HG03378 (cell line): ENCODE measurements around the gene CYB5D1.
"Not testable (repeated sequence)": the region's sequence is repeated elsewhere in the genome, so short reads cannot be mapped to it uniquely, and the experiment has no call there.

Source experiments
- ATAC-seq: cut with Tn5 transposase; IDR thresholded peaks from one replicate; pipeline ENCODE4 v1.9.1; 2021; ENCODE audit warnings: mild to moderate bottlenecking, moderate library complexity; ENCODE audit not compliant: unreplicated experiment

Gene CYB5D1

GRCh38 chr17:7854851-7855659, 2.7 kb upstream of the CYB5D1 start, which contains the start of gene TMEM88:
Gene TMEM88 (plus strand): TSS chr17:7855066. CDS start chr17:7855075, 9 bp downstream.
- ATAC-seq, result no peak

DNA sequence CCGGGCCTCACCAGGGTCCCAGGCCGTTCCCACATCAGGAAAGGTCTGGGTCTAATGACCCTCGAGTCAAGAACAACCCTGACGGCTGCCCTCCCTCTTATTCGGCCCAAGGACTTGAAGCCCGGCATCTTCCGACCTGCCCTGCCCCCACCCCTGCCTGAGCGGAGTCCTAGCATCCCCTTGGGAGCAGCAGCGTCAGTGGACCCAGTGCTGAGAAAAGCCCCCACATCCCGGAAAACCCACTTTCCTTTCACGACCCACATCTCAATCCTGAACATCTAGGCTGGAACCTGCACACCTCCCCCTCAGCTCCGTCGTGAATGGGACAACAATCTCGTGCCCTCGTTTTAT, 2.2 kb upstream of the CYB5D1 start:
- ATAC-seq, result no peak

GRCh38 chr17:7856011-7856810, 1.6 kb upstream of the CYB5D1 start:
- ATAC-seq, result no peak

- peak; percentile 71 for ATAC-seq
Measured at GRCh38 chr17:7856811-7857712, 741 bp upstream of the CYB5D1 start, which contains the start of gene NAA38. Gene NAA38 (minus strand): TSS chr17:7857559. CDS start chr17:7857463, 96 bp downstream.

DNA sequence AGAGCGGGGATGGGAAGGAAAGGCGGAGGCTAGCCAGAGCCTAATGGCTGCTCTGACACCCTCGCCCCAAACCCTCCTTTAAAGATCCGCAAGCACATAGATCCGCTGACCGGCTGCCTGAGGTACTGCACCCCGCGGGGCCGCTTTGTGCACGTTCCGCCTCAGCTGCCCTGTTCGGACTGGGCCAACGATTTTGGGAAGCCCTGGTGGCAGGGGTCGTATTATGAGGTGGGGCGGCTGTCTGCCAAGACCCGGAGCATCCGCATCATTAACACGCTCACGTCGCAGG, 663 bp downstream of the CYB5D1 start:
- ATAC-seq, result no peak

GRCh38 chr17:7859028-7859427, 1.2 kb downstream of the CYB5D1 start:
- ATAC-seq, result no peak

GRCh38 chr17:7862692-7863437, 5.1 kb downstream of the CYB5D1 start:
- ATAC-seq, result no peak

GRCh38 chr17:7864384-7864783, 6.6 kb downstream of the CYB5D1 start:
- ATAC-seq, result not testable (repeated sequence)

DNA sequence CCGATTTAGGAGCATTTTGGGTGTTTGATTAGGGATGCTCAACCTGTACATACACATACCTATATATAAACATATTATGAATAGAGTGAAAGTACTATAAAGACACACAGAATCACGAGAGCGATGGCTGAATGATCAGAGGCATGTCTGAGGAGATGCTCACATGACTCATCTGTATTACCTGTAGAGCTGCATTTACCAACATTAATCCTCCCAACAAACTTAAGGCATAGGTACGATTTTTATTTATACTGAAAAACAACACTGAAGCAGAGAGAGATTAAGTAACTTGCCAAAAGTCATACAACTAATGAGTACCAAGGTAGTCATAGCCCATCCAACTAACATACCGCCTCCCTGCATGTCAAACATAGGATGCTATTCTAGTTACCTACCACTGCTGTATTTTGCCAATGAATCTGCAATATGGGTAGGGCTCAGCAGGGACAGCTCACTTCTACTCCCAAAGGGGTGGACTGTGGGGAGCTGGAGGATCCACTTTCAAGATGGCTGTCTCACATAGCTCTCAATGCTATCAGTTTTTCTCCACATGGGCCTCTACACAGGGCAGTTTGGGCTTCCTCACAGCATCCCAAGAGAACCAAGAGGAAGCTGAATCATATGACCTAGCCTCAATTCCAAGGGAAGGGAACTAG, 7.3 kb downstream of the CYB5D1 start:
- no peak for ATAC-seq

- ATAC-seq, result no peak
Measured at GRCh38 chr17:7867881-7868329, 10.1 kb downstream of the CYB5D1 start.

- ATAC-seq, result no peak
Measured at GRCh38 chr17:7873051-7873450, 15.2 kb downstream of the CYB5D1 start.

DNA sequence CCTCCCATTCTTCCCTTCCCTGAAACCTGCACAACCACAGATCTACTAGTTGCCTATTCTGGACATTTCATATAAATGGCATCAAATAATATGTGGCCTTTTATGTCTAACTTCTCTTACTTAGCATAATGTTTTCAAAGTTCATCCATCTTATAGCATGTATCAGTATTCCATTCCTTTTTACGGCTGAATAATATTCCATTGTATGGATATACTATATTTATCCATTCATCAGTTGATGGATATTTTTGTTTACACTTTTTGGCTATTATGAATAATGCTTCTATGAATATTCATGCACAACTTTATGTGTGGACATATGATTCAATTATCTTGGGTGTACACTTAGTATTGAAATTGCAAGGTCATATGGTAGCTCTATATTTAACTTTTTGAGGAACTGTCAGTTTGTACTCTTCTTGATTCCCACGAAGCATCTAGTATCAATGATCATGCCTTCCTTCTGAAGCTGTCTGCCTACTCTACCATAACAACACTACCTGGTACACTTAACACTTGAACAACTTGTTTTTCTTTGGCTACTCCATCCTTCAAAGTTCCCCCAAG, 18.1 kb downstream of the CYB5D1 start:
- ATAC-seq, result no peak

DNA sequence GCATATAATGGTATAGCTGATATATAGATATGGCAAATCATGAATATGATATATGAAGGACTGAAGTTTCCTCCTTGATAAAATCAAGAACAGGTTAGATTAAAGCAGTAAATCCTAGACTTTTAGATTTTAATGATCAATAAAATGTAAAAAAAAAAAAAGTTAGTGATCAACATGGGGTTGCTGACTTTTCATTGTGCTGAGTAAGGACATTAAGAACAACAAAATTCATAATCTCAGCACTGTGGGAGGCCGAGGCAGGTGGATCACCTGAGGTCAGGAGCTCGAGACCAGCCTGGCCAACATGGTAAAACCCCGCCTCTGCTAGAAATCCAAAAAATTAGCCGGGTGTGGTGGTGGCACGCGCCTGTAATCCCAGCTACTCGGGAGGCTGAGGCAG, 20.4 kb downstream of the CYB5D1 start:
- no peak for ATAC-seq

- ATAC-seq, result no peak
Measured at GRCh38 chr17:7880076-7880868, 22.5 kb downstream of the CYB5D1 start.

DNA sequence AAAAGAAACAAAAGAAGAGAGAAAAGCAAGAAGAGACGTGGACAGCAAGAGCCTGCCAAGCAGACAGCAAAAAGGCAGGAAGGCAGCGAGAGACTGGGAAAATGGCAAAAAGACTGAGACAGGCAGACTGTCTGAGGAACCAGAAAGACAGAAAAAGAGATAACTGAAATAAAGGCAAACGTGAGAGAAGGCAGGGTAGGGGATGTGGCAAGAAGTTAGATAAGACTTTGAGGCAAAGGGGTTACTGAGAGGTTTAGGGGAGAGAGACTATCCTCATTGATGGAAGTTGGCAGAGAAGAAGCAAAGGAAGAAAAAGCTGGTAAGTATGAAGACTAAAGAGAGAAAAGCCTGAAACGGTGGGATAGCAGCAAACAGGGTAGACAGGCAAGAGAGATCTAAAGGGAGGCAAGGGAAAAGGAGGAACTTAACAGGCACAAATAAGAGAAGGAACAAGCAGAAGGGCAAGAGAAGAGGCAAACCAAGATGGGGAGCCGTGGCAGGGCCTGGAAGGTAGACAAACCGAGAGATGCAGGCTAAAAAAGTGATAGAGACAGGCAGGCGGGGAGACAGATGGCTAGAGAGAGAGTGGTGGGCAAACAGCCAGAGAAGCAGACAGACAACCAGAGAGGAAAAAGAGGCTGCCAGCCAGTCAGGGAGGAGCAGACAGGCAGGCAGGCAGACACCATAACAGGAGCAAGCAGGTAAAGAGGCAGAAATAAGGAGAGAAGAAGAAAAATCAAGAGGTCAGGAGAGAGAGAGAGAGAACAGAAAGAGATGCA, 23.7 kb downstream of the CYB5D1 start:
- no peak for ATAC-seq

DNA sequence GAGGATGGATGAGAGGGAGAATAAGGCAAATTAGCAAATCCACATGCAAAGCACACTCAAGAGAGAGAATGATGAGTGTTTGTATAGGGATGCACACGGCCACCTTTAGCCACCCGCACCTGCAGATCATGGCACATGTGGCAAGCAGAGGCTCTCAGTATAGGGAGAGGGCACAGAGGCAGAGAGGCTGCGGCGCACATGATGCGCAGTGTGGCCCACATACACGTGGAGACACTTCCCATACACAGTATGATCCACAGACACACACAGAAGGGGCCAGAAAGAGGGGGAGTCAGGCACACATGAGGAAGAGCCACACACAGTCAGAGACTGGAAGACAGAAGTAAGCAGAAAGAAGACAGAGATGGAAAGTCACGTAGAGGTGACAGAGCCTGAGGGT, 24.3 kb downstream of the CYB5D1 start:
- ATAC-seq, result no peak

GRCh38 chr17:7882629-7883028, 24.8 kb downstream of the CYB5D1 start:
- ATAC-seq, result no peak

GRCh38 chr17:7883781-7884386, 26.1 kb downstream of the CYB5D1 start:
- no peak for ATAC-seq
